ENCODE results near the gene RAC2. TPM values are rescaled to one million over a fixed set of nuclear protein-coding genes. Genes with fewer than 3 reads are reported as not detected.
A peak's percentile ranks its signal among the peaks of the same experiment; 100 is the strongest.

RAC2 gene
- total RNA-seq, 1 donor from 2014 or later: 51.9 TPM

- no peak for DNase-seq (ENCODE audit: low read depth)
- TF ChIP-seq, protein P1, sequence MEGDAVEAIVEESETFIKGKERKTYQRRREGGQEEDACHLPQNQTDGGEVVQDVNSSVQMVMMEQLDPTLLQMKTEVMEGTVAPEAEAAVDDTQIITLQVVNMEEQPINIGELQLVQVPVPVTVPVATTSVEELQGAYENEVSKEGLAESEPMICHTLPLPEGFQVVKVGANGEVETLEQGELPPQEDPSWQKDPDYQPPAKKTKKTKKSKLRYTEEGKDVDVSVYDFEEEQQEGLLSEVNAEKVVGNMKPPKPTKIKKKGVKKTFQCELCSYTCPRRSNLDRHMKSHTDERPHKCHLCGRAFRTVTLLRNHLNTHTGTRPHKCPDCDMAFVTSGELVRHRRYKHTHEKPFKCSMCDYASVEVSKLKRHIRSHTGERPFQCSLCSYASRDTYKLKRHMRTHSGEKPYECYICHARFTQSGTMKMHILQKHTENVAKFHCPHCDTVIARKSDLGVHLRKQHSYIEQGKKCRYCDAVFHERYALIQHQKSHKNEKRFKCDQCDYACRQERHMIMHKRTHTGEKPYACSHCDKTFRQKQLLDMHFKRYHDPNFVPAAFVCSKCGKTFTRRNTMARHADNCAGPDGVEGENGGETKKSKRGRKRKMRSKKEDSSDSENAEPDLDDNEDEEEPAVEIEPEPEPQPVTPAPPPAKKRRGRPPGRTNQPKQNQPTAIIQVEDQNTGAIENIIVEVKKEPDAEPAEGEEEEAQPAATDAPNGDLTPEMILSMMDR (conservative IDR thresholded peaks at IDR 0.05; ENCODE audit: low read depth, low read length): no peak
- H3K4me3 ChIP-seq (ENCODE audit: low read depth, low read length): no peak overlapping the region
These were observed 4.2 kb upstream of the RAC2 start for GRCh38 chr22:37248251-37248650.

DNA sequence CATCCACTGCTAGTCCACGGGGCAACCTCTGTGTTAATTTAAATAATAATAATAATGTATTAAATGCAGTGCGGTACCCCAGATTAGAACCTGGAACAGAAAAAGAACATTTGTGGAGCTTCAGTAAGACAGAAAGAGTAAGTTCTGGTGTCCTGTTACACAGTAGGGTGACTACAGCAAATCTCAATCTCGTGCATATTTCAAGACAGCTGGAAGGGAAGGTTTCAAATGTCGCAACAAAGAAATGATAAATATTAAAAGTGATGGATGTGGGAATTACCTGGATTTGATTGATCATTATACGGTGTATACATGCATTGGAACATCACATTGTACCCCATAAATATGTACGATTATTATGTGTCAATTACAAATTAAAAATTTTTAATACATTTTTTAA is 1.7 kb upstream of the RAC2 start:
- no peak overlapping the region for H3K4me3 ChIP-seq (ENCODE audit: low read depth, low read length)
- DNase-seq (ENCODE audit: low read depth): no peak
- TF ChIP-seq, protein P1 (conservative IDR thresholded peaks at IDR 0.05; ENCODE audit: low read depth, low read length): no peak

- DNase-seq (ENCODE audit: low read depth): no peak
These were observed 1.1 kb upstream of the RAC2 start for GRCh38 chr22:37244922-37245722.

GRCh38 chr22:37243402-37244113 is 511 bp downstream of the RAC2 start:
- H3K4me3 ChIP-seq (ENCODE audit: low read depth, low read length): peak overlapping the region; percentile 65
- TF ChIP-seq, protein P1 (conservative IDR thresholded peaks at IDR 0.05; ENCODE audit: low read depth, low read length): no peak
- no peak for DNase-seq (ENCODE audit: low read depth)

More at GRCh38 chr22:37244922-37245722, 1.1 kb upstream of the RAC2 start:
- TF ChIP-seq, protein P1 (conservative IDR thresholded peaks at IDR 0.05; ENCODE audit: low read depth, low read length): no peak
- H3K4me3 ChIP-seq (ENCODE audit: low read depth, low read length): no peak overlapping the region

DNA sequence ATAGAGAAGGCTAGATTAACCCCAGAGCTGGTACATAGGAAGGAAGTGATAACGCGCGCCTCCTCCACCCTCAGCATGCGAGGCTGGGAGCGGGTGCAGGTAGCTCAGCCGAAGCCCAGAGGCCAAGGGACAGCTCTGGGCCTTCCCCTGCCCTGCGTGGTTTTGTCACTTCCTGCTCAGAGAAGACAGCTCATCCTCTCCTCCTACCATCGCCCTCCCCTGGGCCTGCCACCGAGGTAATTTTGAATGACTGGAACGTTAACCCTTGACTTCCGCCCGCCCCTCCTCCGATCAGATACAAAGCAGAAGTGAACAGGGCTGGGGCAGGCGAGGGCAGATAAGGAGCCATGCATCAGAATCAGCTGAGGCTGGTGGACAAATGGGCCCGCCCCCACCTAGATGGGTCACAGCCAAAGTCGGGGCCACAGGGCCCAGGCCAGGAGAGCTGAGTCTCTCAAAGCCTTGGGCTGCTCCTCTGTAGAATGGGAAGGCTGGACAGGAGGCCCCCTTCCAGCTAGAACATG is 1.6 kb downstream of the RAC2 start:
- H3K4me3 ChIP-seq (ENCODE audit: low read depth, low read length): no peak overlapping the region
- TF ChIP-seq, protein P1 (conservative IDR thresholded peaks at IDR 0.05; ENCODE audit: low read depth, low read length): no peak
- no peak for DNase-seq (ENCODE audit: low read depth)

DNA sequence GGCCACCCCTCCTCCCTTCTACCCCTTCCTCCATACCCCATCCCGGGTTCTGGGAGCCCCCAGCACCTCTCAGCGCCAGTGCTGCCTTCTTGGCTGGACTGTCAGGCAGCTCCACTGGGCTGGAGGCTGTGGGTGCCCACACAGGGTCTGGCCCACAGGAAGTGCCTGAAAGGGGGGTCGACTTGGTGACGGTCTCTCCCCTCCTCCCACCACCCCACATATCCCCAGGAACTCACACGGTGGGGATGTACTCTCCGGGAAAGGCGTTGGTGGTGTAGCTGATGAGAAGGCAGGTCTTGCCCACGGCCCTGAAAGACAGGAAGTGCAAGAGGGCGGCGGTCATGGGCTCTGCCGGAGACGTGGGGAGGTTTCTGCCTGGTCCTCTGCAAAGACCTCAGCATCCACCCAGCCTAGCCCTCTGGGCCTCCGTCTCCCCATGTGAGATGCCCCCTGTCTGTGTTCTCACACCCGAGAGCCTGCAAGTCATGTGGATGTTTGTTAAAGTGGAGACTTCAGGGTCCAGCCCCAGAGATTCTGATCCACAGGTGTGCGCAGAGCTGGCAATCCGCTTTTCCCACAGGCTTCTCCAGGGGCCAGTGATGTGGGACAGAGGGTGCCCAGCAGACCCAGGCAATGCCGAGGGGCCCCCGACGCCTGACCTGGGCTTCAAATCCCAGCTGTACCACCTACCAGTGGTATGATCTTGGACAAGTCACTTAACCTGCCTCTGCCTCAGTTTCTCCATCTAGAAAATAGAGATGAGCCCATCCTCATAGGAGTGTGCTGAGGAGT is 2.5 kb downstream of the RAC2 start:
- no peak overlapping the region for H3K4me3 ChIP-seq (ENCODE audit: low read depth, low read length)
- no peak for DNase-seq (ENCODE audit: low read depth)
- TF ChIP-seq, protein P1 (conservative IDR thresholded peaks at IDR 0.05; ENCODE audit: low read depth, low read length): no peak
